Activated CD4-positive, alpha-beta memory T cell treated with anti-CD3 and anti-CD28 coated beads, Interleukin-2, amount 10 ng/mL, durations not matched to agents 7 days and 5 days (primary cell): Measurements from ENCODE around the gene LYSMD2. TPM values are rescaled to one million over a fixed set of nuclear protein-coding genes. Genes with fewer than 3 reads are reported as not detected.

Source experiments
- CTCF ChIA-PET: fragments of 350-600 bp; sonication (Branson Sonifier 250); formaldehyde crosslinking; loops from one replicate; lab custom pipeline; 2021; ENCODE audit warnings: antibody characterized with exemption, inconsistent platforms; lab: Charles Lee
- POLR2A ChIA-PET: fragments of 350-600 bp; sonication (Branson Sonifier 250); formaldehyde crosslinking; loops from one replicate; lab custom pipeline; 2021; ENCODE audit warnings: antibody characterized with exemption; lab: Charles Lee
- DNase-seq: peaks from one replicate; pipeline ENCODE4 v3.0.0-alpha.2; 2020
- H3K27ac Mint-ChIP-seq: one replicate; pipeline ENCODE4 v1.8.0; 2021; ENCODE audit warnings: mild to moderate bottlenecking, mixed read lengths
- H3K27me3 Mint-ChIP-seq: one replicate; pipeline ENCODE4 v1.8.0; 2021; ENCODE audit warnings: mixed read lengths
- H3K36me3 Mint-ChIP-seq: one replicate; pipeline ENCODE4 v1.8.0; 2021; ENCODE audit warnings: low read depth, mixed read lengths
- H3K4me1 Mint-ChIP-seq: one replicate; pipeline ENCODE4 v1.8.0; 2021; ENCODE audit warnings: mixed read lengths
- H3K4me3 Mint-ChIP-seq: one replicate; pipeline ENCODE4 v1.8.0; 2021; ENCODE audit warnings: mild to moderate bottlenecking, mixed read lengths
- H3K9me3 Mint-ChIP-seq: one replicate; pipeline ENCODE4 v1.8.0; 2021; ENCODE audit warnings: mixed read lengths
- total RNA-seq, 2 experiments: library from RNA; stranded (reverse); gene quantifications; one replicate each; pipeline ENCODE4 v1.2.3, GENCODE V29; 2021

Gene LYSMD2
- total RNA-seq, 2 experiments from 2014 or later = 14.8 to 14.9 TPM

- CTCF ChIA-PET = no interaction called here
- Mint-ChIP-seq H3K36me3 (no peaks in the 10 kb centered on the region), H3K4me3 (no peak overlapping the region), H3K27me3 (peaks cover 32% of the 10 kb centered on the region), H3K4me1 (peaks cover 4% of the 10 kb centered on the region), H3K27ac (no peak overlapping the region), H3K9me3 (no peaks in the 10 kb centered on the region)
- POLR2A ChIA-PET = no interaction called here
- DNase-seq = no peak
Measured at GRCh38 chr15:51677021-51677420, 60.4 kb downstream of the LYSMD2 start.

GRCh38 chr15:51675234-51675633, 62.2 kb downstream of the LYSMD2 start:
- CTCF ChIA-PET = no interaction called here
- DNase-seq = no peak
- POLR2A ChIA-PET = no interaction called here
- H3K9me3 Mint-ChIP-seq = no peaks in the 10 kb centered on the region
- H3K27me3 Mint-ChIP-seq = peaks cover 20% of the 10 kb centered on the region
- H3K4me1 Mint-ChIP-seq = no peaks in the 10 kb centered on the region
- no peaks in the 10 kb centered on the region for H3K36me3 Mint-ChIP-seq
- H3K27ac Mint-ChIP-seq = no peak overlapping the region
- H3K4me3 Mint-ChIP-seq = no peak overlapping the region

Other genes starting within 250 kb of the LYSMD2 start
- 1 to 10 TPM; 6.1 TPM for gene DMXL2, start 114.9 kb downstream of the LYSMD2 start, total RNA-seq
- not detected for gene SCG3, start 56.2 kb downstream of the LYSMD2 start, total RNA-seq
- gene TMOD2, start 13.9 kb upstream of the LYSMD2 start, total RNA-seq = 1 to 10 TPM; 6.2 to 6.5 TPM
- 10 to 100 TPM; 77.5 to 79.6 TPM for gene TMOD3, start 92.0 kb upstream of the LYSMD2 start, total RNA-seq
- gene LEO1, start 234.1 kb upstream of the LYSMD2 start, total RNA-seq = 10 to 100 TPM; 31.2 to 32.8 TPM